HepG2 (cell line): ENCODE data around the gene PSMB3. TPM values are rescaled to one million over a fixed set of nuclear protein-coding genes. Genes with fewer than 3 reads are reported as not detected.

Source experiments
- DNMT1 ChIP-seq: sonication (generic); formaldehyde crosslinking; IDR thresholded peaks from 2 replicates; pipeline ENCODE4 v1.5.1; 2020; ENCODE audit warnings: mild to moderate bottlenecking, missing genetic modification reagents
- HES4 ChIP-seq: sonication (generic); formaldehyde crosslinking; IDR thresholded peaks from 2 replicates; pipeline ENCODE4 v1.9.0; 2021; ENCODE audit warnings: mild to moderate bottlenecking, missing genetic modification reagents, borderline replicate concordance
- HMG20A ChIP-seq: IDR thresholded peaks from 2 replicates; pipeline ENCODE4 v1.6.1; 2016; ENCODE audit warnings: borderline replicate concordance
- KDM6A ChIP-seq: IDR thresholded peaks from 2 replicates; pipeline ENCODE4 v1.6.1; 2016; ENCODE audit warnings: low read depth
- MLXIP ChIP-seq: sonication (generic); formaldehyde crosslinking; IDR thresholded peaks from 2 replicates; pipeline ENCODE4 v1.9.0; 2021; ENCODE audit warnings: missing genetic modification reagents, borderline replicate concordance
- NAIF1 ChIP-seq: sonication (generic); formaldehyde crosslinking; IDR thresholded peaks from 2 replicates; pipeline ENCODE4 v1.5.0; 2020; ENCODE audit warnings: mild to moderate bottlenecking, missing genetic modification reagents, borderline replicate concordance
- NFE2L1 ChIP-seq: sonication (generic); formaldehyde crosslinking; IDR thresholded peaks from 2 replicates; pipeline ENCODE4 v1.4.0; 2020; ENCODE audit warnings: missing genetic modification reagents, mild to moderate bottlenecking, borderline replicate concordance
- RAD51 ChIP-seq: fragments of 450-650 bp; IDR thresholded peaks from 2 replicates; pipeline ENCODE4 v1.6.1; 2016; ENCODE audit warnings: borderline replicate concordance
- TCF12 ChIP-seq, 2 experiments: fragments of 450-650 bp in 1 of 2; sonication (generic) in 1 of 2; formaldehyde crosslinking in 1 of 2; IDR thresholded peaks; 2 replicates each; pipeline versions ENCODE4 v1.6.1 to v1.8.0; 2017 to 2022; ENCODE audit warnings: antibody characterized with exemption in 1 of 2, mild to moderate bottlenecking in 1 of 2, missing genetic modification reagents in 1 of 2, moderate library complexity in 1 of 2
- THRA ChIP-seq: sonication (generic); formaldehyde crosslinking; IDR thresholded peaks from 2 replicates; pipeline ENCODE4 v1.4.0; 2020; ENCODE audit warnings: missing genetic modification reagents, borderline replicate concordance
- WIZ ChIP-seq: sonication (generic); formaldehyde crosslinking; IDR thresholded peaks from 2 replicates; pipeline ENCODE4 v1.5.1; 2020; ENCODE audit warnings: mild to moderate bottlenecking, missing genetic modification reagents
- ZBTB26 ChIP-seq: IDR thresholded peaks from 2 replicates; pipeline ENCODE4 v1.6.1; 2016; ENCODE audit warnings: missing compliant biosample characterization, missing genetic modification reagents, borderline replicate concordance
- ZBTB3 ChIP-seq: sonication (generic); formaldehyde crosslinking; IDR thresholded peaks from 2 replicates; pipeline ENCODE4 v1.4.0; 2020; ENCODE audit warnings: low read depth, mild to moderate bottlenecking, moderate library complexity, missing genetic modification reagents, borderline replicate concordance
- ZNF407 ChIP-seq: sonication (generic); formaldehyde crosslinking; IDR thresholded peaks from one replicate; pipeline ENCODE4 v1.5.1; 2020; ENCODE audit warnings: mild to moderate bottlenecking, missing genetic modification reagents; ENCODE audit errors: not compliant biosample characterization
- ZSCAN21 ChIP-seq: sonication (generic); formaldehyde crosslinking; IDR thresholded peaks from 2 replicates; pipeline ENCODE4 v1.8.0; 2022; ENCODE audit warnings: mild to moderate bottlenecking, missing genetic modification reagents, moderate library complexity, borderline replicate concordance
- polyA plus RNA-seq, 8 experiments: library from polyadenylated mRNA; depleted of rRNA in 3 of 8; stranded (reverse) in 7 of 8; unstranded in 1 of 8; fragments of >200 nt; fragmentation: Illumina TruSeq in 4 of 8; extraction: Trizol in 4 of 8; gene quantifications; 2 replicates each; pipeline versions ENCODE4 v1.2.1 to v1.2.3, GENCODE V29; 2011 to 2016; ENCODE audit warnings: low read depth in 4 of 8, missing spikeins in 1 of 8, mixed read lengths in 1 of 8; ENCODE audit not compliant: insufficient read depth in 1 of 8
- total RNA-seq, 5 experiments: library from RNA; depleted of rRNA; stranded (reverse); fragments of >200 nt; fragmentation: Illumina TruSeq; extraction: Trizol; gene quantifications; 2 replicates each; pipeline ENCODE4 v1.2.3, GENCODE V29; 2016; ENCODE audit warnings: low read depth in 1 of 5

Gene PSMB3
- total and polyA plus RNA-seq, 2 of the 13 experiments (the other 11 are each of a cell fraction or from before 2014, with no cell fraction given) = 366 to 517 TPM

DNA sequence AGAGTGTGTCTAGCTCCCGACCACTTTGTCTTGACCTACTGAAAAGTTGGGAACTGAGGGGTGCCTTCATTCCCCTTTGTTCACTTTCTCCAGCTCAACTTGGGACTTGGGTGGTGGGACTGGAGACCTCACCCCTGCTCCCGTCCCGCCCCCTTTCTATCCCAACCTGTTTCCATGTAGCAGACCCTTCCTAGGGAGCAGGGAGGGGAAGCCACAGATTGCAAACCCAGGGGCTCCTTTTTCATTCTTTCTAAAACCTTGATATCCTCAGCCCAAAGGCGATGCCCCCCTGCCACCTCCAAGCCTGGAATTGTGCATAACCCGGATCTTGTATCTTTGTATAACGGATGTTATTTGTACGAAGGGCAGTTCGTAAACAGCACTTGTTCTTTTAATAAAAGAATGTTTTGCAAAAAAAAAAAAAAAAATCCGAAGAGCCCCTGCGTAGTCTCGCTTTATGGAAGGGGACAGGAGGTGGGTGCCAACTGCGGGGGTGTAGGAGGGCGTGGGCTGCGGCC lies 23.1 kb upstream of the PSMB3 start (continued):
- TF ChIP-seq MLXIP (CRISPR knock-in tag) (no peak), TCF12 (IDR thresholded peaks at IDR 0.05) (no peak), TCF12 (CRISPR knock-in tag; IDR thresholded peaks at IDR 0.05) (no peak), KDM6A (CRISPR knock-in tag) (no peak), ZBTB3 (no peak), ZNF407 (no peak), NFE2L1 (CRISPR knock-in tag) (no peak), ZBTB26 (CRISPR knock-in tag) (no peak), DNMT1 (CRISPR knock-in tag) (0 out of 2 replicates have a peak, but pooled peaks have one; percentile 41), HMG20A (CRISPR knock-in tag) (no peak), NAIF1 (no peak), HES4 (CRISPR knock-in tag) (no peak), RAD51 (no peak), WIZ (CRISPR knock-in tag) (peak; percentile 51; the same call in 1 of the 2 replicates), ZSCAN21 (CRISPR knock-in tag) (no peak), THRA (no peak)
